Lung (tissue), 12 donors: ENCODE measurements around the gene CNGA3. TPM values are rescaled to one million over a fixed set of nuclear protein-coding genes. Genes with fewer than 3 reads are reported as not detected.

ENCODE experiments used
- ATAC-seq: fragments of 200-7000 bp; cut with Tn5 transposase; one replicate; pipeline ENCODE4 v1.9.1; 2020; ENCODE audit warnings: moderate number of reproducible peaks; ENCODE audit not compliant: insufficient read depth, low FRiP score
- DNase-seq, 3 donors: peaks; one replicate each; pipeline ENCODE4 v3.0.0-alpha.2; 2013 to 2017
- H3K27ac ChIP-seq, 2 donors: one replicate each; pipeline ENCODE4 v1.5.1; 2013; ENCODE audit warnings: mild to moderate bottlenecking in 2 of 2, moderate library complexity in 2 of 2, control low read depth in 1 of 2, inconsistent platforms in 1 of 2, low read depth in 1 of 2, low read length in 1 of 2
- H3K27me3 ChIP-seq, 3 donors: one replicate each; pipeline ENCODE4 v1.5.1; 2013; ENCODE audit warnings: low read length in 2 of 3; ENCODE audit not compliant: control insufficient read depth in 3 of 3, insufficient read depth in 3 of 3
- H3K36me3 ChIP-seq, 4 donors: one replicate each; pipeline ENCODE4 v1.5.1; 2013; ENCODE audit warnings: low read length in 4 of 4, mild to moderate bottlenecking in 1 of 4, moderate library complexity in 1 of 4; ENCODE audit not compliant: control insufficient read depth in 4 of 4, insufficient read depth in 4 of 4
- H3K4me1 ChIP-seq, 5 donors: one replicate each; pipeline ENCODE4 v1.5.1; 2013; ENCODE audit warnings: low read length in 5 of 5, mild to moderate bottlenecking in 2 of 5, moderate library complexity in 1 of 5; ENCODE audit not compliant: control insufficient read depth in 5 of 5, insufficient read depth in 5 of 5
- H3K4me3 ChIP-seq: one replicate; pipeline ENCODE4 v1.5.1; 2013; ENCODE audit warnings: mild to moderate bottlenecking, control low read depth, moderate library complexity
- H3K9ac ChIP-seq, 2 donors: one replicate each; pipeline ENCODE4 v1.5.1; 2013; ENCODE audit warnings: low read length in 2 of 2, control low read depth in 1 of 2; ENCODE audit not compliant: insufficient read depth in 1 of 2
- H3K9me3 ChIP-seq, 4 donors: one replicate each; pipeline ENCODE4 v1.5.1; 2013; ENCODE audit warnings: low read length in 3 of 4, mild to moderate bottlenecking in 1 of 4, moderate library complexity in 1 of 4; ENCODE audit not compliant: control insufficient read depth in 4 of 4, insufficient read depth in 3 of 4
- WGBS, 2 donors: extraction: QIAGEN DNeasy Blood & Tissue Kit; methylation state at CpG; one replicate each; pipeline ENCODE4 v1.1.7; 2013; 5-methylcytosine and 5-hydroxymethylcytosine counted together
- polyA plus RNA-seq, 2 donors: library from polyadenylated mRNA; stranded (reverse); fragments of 200-250 nt; gene quantifications; one replicate each; pipeline ENCODE4 v1.2.1, GENCODE V29; 2013
- total RNA-seq, 2 donors: library from RNA; depleted of rRNA in 1 of 2; stranded (reverse); fragments of >200 nt in 1 of 2; gene quantifications; one replicate each; pipeline ENCODE4 v1.2.1, GENCODE V29; 2014 to 2021
- TF ChIP-seq, protein P1 (sequence below): IDR thresholded peaks from 2 replicates; pipeline ENCODE4 v1.5.1; 2012; ENCODE audit warnings: mild to moderate bottlenecking; ENCODE audit errors: control extremely low read depth, extremely low read depth
- donor health status: control.
- donor health status: control.
- donor health status: Bipolar disorder and iron deficiency.
- donor health status: healthy.
- donor health status: DM: yes; HTN: yes; CAD: no.

The CNGA3 gene
- total and polyA plus RNA-seq, 4 donors, result 0.06 to 0.40 (median 0.18) TPM

DNA sequence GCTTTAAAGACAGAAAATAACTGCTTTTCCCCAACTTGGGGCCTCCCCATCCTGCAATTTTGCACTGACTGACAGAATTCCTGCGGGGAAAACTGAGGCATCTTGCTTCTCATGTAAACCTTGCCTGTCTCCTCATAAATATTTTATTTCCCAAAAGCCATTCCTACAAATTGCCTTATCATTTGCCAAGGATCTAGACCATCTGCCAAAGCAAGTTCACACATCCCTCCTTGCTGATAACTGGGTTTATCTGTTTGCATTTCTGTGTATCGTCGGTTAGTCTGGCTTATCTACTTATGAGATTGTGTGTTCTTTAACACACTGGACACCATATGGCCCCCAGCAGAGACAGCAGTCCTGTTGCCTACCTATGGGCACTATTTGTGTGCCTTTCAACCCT, 3.0 kb upstream of the CNGA3 start:
- H3K36me3 ChIP-seq, result no peaks in the 10 kb centered on the region
- no peak overlapping the region for H3K9ac ChIP-seq
- no peak overlapping the region for H3K4me3 ChIP-seq
- H3K4me1 ChIP-seq, result peaks cover 0 to 6% (median 0%) of the 10 kb centered on the region in 5 donors
- H3K9me3 ChIP-seq, result peaks cover 0 to 8% (median 0%) of the 10 kb centered on the region in 4 donors
- TF ChIP-seq, protein P1, sequence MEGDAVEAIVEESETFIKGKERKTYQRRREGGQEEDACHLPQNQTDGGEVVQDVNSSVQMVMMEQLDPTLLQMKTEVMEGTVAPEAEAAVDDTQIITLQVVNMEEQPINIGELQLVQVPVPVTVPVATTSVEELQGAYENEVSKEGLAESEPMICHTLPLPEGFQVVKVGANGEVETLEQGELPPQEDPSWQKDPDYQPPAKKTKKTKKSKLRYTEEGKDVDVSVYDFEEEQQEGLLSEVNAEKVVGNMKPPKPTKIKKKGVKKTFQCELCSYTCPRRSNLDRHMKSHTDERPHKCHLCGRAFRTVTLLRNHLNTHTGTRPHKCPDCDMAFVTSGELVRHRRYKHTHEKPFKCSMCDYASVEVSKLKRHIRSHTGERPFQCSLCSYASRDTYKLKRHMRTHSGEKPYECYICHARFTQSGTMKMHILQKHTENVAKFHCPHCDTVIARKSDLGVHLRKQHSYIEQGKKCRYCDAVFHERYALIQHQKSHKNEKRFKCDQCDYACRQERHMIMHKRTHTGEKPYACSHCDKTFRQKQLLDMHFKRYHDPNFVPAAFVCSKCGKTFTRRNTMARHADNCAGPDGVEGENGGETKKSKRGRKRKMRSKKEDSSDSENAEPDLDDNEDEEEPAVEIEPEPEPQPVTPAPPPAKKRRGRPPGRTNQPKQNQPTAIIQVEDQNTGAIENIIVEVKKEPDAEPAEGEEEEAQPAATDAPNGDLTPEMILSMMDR, result no peak
- no peak for ATAC-seq
- no peak overlapping the region for H3K27ac ChIP-seq
- 58 to 72% methylated on average over 3 of the region's 3 CpGs for WGBS, 2 donors
- peaks cover 2 to 57% (median 26%) of the 10 kb centered on the region in 3 donors for H3K27me3 ChIP-seq
- DNase-seq, result no peak

DNA sequence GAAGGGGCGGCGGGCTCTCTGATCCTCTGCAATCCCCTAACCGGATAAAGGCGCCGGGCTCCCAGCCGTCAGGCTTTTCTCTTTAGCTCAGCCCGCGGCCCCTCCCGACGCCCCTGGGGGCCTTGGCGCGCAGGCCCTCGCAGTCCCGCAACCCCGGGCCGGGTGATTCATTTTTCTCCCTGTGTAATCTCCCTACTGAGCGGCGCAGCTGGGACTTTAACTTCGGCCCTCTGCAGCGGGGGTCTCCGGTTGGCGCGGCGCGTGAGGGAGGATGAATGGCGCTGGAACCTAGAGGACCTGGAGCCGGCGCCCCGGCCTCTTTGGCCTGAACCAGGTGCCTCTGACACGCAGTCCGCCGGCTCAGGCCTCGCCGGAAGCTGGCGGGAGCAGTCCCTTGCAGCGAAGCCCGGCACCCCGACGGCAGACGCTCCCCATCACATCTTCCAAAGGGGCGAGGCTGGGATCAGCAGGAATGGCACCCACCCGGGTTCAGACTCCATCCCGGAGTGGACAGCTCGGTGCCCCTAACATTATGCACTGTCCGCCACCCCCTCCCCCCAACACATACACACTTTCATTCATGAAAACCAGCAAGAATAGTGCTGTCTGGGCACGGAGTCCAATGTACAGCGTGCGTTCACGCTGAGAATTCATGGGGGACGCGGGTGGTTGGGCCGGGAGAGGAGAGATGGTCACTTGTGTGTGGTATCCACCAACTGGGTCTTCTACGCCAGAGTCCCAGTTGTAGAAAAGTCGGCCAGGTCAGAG, 1.2 kb downstream of the CNGA3 start:
- TF ChIP-seq, protein P1, result no peak
- no peak overlapping the region for H3K9ac ChIP-seq
- H3K27me3 ChIP-seq, result peaks cover 4 to 79% (median 44%) of the 10 kb centered on the region in 3 donors
- no peaks in the 10 kb centered on the region for H3K36me3 ChIP-seq
- H3K27ac ChIP-seq, result no peak overlapping the region
- 7 to 9% methylated on average over 54 of the region's 54 CpGs for WGBS, 2 donors
- H3K4me3 ChIP-seq, result no peak overlapping the region
- peaks cover 0 to 13% (median 0%) of the 10 kb centered on the region in 4 donors for H3K9me3 ChIP-seq
- no peak for ATAC-seq
- DNase-seq, result no peak
- H3K4me1 ChIP-seq, result peaks cover 0 to 6% (median 0%) of the 10 kb centered on the region in 5 donors

DNA sequence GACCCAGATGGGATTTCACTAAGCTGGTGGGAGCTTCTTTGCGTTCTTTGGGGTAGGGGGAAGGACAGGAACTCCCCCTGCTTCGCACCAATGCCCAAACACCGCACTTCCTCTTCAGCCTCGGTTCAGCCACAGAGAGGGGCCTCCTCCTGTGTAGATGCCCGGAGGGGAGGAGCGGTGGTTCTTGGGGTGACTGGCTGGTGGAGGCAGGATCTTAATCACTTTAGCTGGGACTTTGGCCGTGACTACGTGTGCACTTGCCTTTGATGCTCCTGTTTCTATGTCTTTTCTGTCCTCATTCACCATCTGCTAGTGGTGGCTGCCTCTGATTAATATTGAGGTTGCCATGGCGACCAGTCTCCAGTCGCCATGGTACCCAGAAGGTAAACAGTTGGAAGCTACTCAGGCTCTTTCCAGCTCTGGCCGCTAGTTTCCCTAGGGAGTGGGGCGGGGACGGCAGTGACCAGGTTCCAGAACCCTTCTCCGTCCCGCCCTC, 1.9 kb downstream of the CNGA3 start:
- TF ChIP-seq, protein P1, result no peak
- Histone ChIP-seq H3K27ac (no peak overlapping the region), H3K9ac (no peak overlapping the region), H3K4me3 (no peak overlapping the region), H3K9me3 (peaks cover 0 to 13% (median 0%) of the 10 kb centered on the region in 4 donors), H3K36me3 (no peaks in the 10 kb centered on the region), H3K27me3 (peaks cover 4 to 77% (median 44%) of the 10 kb centered on the region in 3 donors), H3K4me1 (peaks cover 0 to 6% (median 0%) of the 10 kb centered on the region in 5 donors)
- ATAC-seq (no peak), DNase-seq (no peak)
- WGBS, 2 donors, result 10 to 12% methylated on average over 15 of the region's 15 CpGs
